Kidney (tissue), 14 donors: Measurements from ENCODE around the gene MKRN2. TPM values are rescaled to one million over a fixed set of nuclear protein-coding genes. Genes with fewer than 3 reads are reported as not detected.

Experiments used
- DNase-seq, 5 donors: peaks; one replicate each; pipeline ENCODE4 v3.0.0-alpha.2; 2013 to 2020
- FAIRE-seq: peaks from 2 replicates; lab custom pipeline; 2012; peaks lifted over from hg19 to GRCh38; lab: Jason Lieb, UNC
- H3K27ac ChIP-seq, 2 donors: one replicate each; pipeline ENCODE4 v1.7.0; 2013; ENCODE audit warnings: low read depth in 2 of 2, low read length in 2 of 2, inconsistent platforms in 1 of 2
- H3K27me3 ChIP-seq: one replicate; pipeline ENCODE4 v1.7.1; 2013; ENCODE audit warnings: low read length, inconsistent platforms; ENCODE audit not compliant: control insufficient read depth, insufficient read depth
- H3K36me3 ChIP-seq, 3 donors: one replicate each; pipeline versions ENCODE4 v1.7.0 to v1.7.1; 2013; ENCODE audit warnings: low read length in 3 of 3, control low read depth in 1 of 3, inconsistent platforms in 1 of 3; ENCODE audit not compliant: insufficient read depth in 3 of 3, control insufficient read depth in 2 of 3
- H3K4me1 ChIP-seq, 3 donors: one replicate each; pipeline versions ENCODE4 v1.7.0 to v1.7.1; 2013; ENCODE audit warnings: low read length in 3 of 3, inconsistent platforms in 1 of 3, low read depth in 1 of 3; ENCODE audit not compliant: control insufficient read depth in 2 of 3, insufficient read depth in 2 of 3
- H3K4me3 ChIP-seq, 3 donors: one replicate each; pipeline versions ENCODE4 v1.7.0 to v1.8.1; 2013; ENCODE audit warnings: low read length in 3 of 3, control low read depth in 1 of 3, inconsistent platforms in 1 of 3
- H3K9ac ChIP-seq, 3 donors: one replicate each; pipeline versions ENCODE4 v1.7.0 to v1.7.1; 2013; ENCODE audit warnings: low read length in 3 of 3, control low read depth in 1 of 3, inconsistent platforms in 1 of 3
- H3K9me3 ChIP-seq, 3 donors: one replicate each; pipeline versions ENCODE4 v1.7.0 to v1.7.1; 2013; ENCODE audit warnings: low read length in 3 of 3, control low read depth in 1 of 3, inconsistent platforms in 1 of 3; ENCODE audit not compliant: control insufficient read depth in 2 of 3, insufficient read depth in 1 of 3
- intact Hi-C: fragments of 100-400 bp; cut with DNase I; formaldehyde crosslinking; loops from one replicate; pipeline ENCODE4 v1.11.1; 2022
- polyA plus RNA-seq: library from polyadenylated mRNA; stranded (reverse); fragments of 350-450 nt; fragmentation: Illumina TruSeq; extraction: RNeasy Lipid Tissue Mini Kit (QIAGEN cat#74804); gene quantifications from one replicate; pipeline ENCODE4 v1.2.3, GENCODE V29; 2014; ENCODE audit warnings: low read depth, low replicate concordance; ENCODE audit not compliant: insufficient read depth
- total RNA-seq: library from RNA; stranded (reverse); fragmentation: NEBNext Ultra II Directional; extraction: Animal tissue kit (Norgen Biotek cat#: 25700); gene quantifications from one replicate; pipeline ENCODE4 v1.2.1, GENCODE V29; 2021
- TF ChIP-seq, protein P1 (sequence below): IDR thresholded peaks from 3 replicates; pipeline ENCODE4 v1.5.1; 2012; ENCODE audit warnings: mild to moderate bottlenecking, moderate library complexity, borderline replicate concordance; ENCODE audit not compliant: insufficient read depth; ENCODE audit errors: extremely low read depth
- donor health status: control.
- donor health status: control.
- donor health status: control.
- donor health status: control.
- donor health status: control.
- donor health status: DM: yes; HTN: yes; CAD: no.
- donor health status: Normal renal cell carcinoma (clear cell type).

The MKRN2 gene
- total and polyA plus RNA-seq, 2 donors from 2014 or later: 15.9 to 27.0 TPM

DNA sequence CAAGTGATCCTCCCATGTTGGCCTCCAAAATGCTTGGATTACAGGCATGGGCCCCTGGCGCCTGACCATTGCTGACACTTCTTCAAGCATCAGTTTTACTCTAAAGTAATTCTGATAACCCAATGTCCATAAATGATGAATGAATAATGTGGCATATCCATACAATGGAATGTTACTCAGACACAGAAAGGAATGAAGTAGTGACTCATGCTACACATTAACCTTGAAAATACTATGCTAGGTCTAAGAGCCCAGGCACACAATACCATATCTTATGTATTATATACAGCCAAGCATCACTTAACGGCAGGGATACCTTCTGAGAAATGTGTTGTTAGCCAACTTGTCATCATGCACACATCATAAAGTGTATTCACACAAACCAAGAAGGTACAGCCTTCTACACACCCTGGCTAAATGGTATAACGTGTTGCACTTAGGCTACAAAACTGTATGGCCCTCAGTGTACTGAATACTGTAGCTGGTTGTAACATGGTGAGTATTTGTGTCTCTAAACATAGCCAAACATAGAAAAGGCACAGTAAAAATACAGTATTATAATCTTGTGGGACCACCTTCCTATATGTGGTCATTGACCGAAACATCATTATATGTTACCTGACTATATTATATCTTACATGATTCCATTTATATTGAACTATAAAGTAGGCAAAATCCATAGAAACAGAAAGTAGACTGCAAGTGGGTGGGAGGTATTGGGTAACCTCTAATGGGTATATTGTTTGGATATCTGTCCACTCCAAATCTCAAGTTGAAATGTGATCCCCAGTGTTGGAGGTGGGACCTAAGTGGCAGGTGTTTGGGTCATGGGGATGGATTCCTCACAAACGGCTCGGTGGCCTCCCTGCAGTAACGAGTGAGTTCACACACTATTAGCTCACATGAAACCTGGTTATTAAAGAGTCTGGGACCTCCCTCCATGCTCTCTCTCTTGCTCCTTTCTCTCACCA lies 31.4 kb downstream of the MKRN2 start:
- Histone ChIP-seq H3K4me3 (no peak overlapping the region), H3K27me3 (no peaks in the 10 kb centered on the region), H3K9ac (no peak overlapping the region), H3K4me1 (peaks cover 0 to 7% (median 0%) of the 10 kb centered on the region in 3 donors), H3K36me3 (peaks cover 6 to 49% (median 45%) of the 10 kb centered on the region in 3 donors), H3K9me3 (no peaks in the 10 kb centered on the region), H3K27ac (no peak overlapping the region)
- no peak for DNase-seq
- intact Hi-C loops: no loop called here
- TF ChIP-seq, protein P1, sequence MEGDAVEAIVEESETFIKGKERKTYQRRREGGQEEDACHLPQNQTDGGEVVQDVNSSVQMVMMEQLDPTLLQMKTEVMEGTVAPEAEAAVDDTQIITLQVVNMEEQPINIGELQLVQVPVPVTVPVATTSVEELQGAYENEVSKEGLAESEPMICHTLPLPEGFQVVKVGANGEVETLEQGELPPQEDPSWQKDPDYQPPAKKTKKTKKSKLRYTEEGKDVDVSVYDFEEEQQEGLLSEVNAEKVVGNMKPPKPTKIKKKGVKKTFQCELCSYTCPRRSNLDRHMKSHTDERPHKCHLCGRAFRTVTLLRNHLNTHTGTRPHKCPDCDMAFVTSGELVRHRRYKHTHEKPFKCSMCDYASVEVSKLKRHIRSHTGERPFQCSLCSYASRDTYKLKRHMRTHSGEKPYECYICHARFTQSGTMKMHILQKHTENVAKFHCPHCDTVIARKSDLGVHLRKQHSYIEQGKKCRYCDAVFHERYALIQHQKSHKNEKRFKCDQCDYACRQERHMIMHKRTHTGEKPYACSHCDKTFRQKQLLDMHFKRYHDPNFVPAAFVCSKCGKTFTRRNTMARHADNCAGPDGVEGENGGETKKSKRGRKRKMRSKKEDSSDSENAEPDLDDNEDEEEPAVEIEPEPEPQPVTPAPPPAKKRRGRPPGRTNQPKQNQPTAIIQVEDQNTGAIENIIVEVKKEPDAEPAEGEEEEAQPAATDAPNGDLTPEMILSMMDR: no peak
- no peak for FAIRE-seq

GRCh38 chr3:12590096-12590495 lies 33.2 kb downstream of the MKRN2 start:
- FAIRE-seq: no peak
- peaks cover 8 to 46% (median 35%) of the 10 kb centered on the region in 3 donors for H3K36me3 ChIP-seq
- H3K9ac ChIP-seq: no peak overlapping the region

DNA sequence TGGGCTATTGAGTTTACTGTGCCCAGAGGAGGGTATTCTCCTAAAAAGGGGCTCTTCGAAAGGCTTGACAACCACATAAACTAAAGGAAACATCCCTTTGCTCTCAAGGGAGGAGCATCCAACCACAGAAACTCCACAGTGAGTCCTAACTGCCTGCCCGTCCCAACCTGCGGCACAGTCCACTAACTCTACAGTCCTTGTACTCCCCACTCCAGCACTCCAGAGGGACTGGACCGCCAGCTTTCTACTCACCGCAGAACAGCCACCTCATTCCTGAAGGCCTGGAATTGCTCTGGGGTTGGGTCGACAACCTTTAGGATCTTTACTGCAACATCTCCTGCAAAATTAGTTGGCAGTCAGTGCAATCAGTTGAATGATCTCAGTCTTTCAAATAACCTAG lies 34.6 kb downstream of the MKRN2 start:
- intact Hi-C loops: no loop called here
- Histone ChIP-seq H3K27ac (no peak overlapping the region), H3K36me3 (peaks cover 8 to 46% (median 36%) of the 10 kb centered on the region in 3 donors), H3K9me3 (no peaks in the 10 kb centered on the region), H3K4me1 (no peaks in the 10 kb centered on the region), H3K4me3 (no peak overlapping the region), H3K27me3 (no peaks in the 10 kb centered on the region), H3K9ac (no peak overlapping the region)
- DNase-seq (no peak), FAIRE-seq (no peak)
- TF ChIP-seq, protein P1: no peak

More at GRCh38 chr3:12590096-12590495, 33.2 kb downstream of the MKRN2 start:
- no peaks in the 10 kb centered on the region for H3K4me1 ChIP-seq
- no peak overlapping the region for H3K4me3 ChIP-seq
- no peaks in the 10 kb centered on the region for H3K27me3 ChIP-seq
- no peak for DNase-seq
- no peaks in the 10 kb centered on the region for H3K9me3 ChIP-seq
- H3K27ac ChIP-seq: no peak overlapping the region
- intact Hi-C loops: no loop called here
- TF ChIP-seq, protein P1: no peak
